HepG2 (cell line): ENCODE measurements around the gene TTC6. TPM values are rescaled to one million over a fixed set of nuclear protein-coding genes. Genes with fewer than 3 reads are reported as not detected.

Experiments used
- ATF6 ChIP-seq: sonication (generic); formaldehyde crosslinking; conservative IDR thresholded peaks from 2 replicates; pipeline ENCODE4 v1.4.0; 2020; ENCODE audit warnings: missing genetic modification reagents
- GABPA ChIP-seq, 2 experiments: IDR thresholded peaks; 2 replicates each; pipeline ENCODE4 v1.6.1; 2011 to 2016; ENCODE audit warnings: low read depth in 2 of 2, low read length in 1 of 2, missing biosample characterization in 1 of 2, missing genetic modification characterization in 1 of 2
- KLF13 ChIP-seq: sonication (generic); formaldehyde crosslinking; IDR thresholded peaks from 2 replicates; pipeline ENCODE4 v1.4.0; 2020; ENCODE audit warnings: mild to moderate bottlenecking, missing genetic modification reagents
- POLR2AphosphoS2 ChIP-seq: IDR thresholded peaks from 2 replicates; pipeline ENCODE4 v1.6.1; 2011; ENCODE audit warnings: low read depth, low read length, improper control_type of control experiment
- RAD21 ChIP-seq: fragments of 450-650 bp; formaldehyde crosslinking; IDR thresholded peaks from 2 replicates; pipeline ENCODE4 v1.5.0; 2020; ENCODE audit warnings: mild to moderate bottlenecking
- RNF219 ChIP-seq: sonication (generic); formaldehyde crosslinking; IDR thresholded peaks from 2 replicates; pipeline ENCODE4 v1.5.0; 2020; ENCODE audit warnings: mild to moderate bottlenecking, missing genetic modification reagents
- TCF12 ChIP-seq, 2 experiments: fragments of 450-650 bp in 1 of 2; sonication (generic) in 1 of 2; formaldehyde crosslinking in 1 of 2; IDR thresholded peaks; 2 replicates each; pipeline versions ENCODE4 v1.6.1 to v1.8.0; 2017 to 2022; ENCODE audit warnings: antibody characterized with exemption in 1 of 2, mild to moderate bottlenecking in 1 of 2, missing genetic modification reagents in 1 of 2, moderate library complexity in 1 of 2
- TEAD3 ChIP-seq: optimal IDR thresholded peaks from 2 replicates; pipeline ENCODE3; 2016; ENCODE audit warnings: borderline replicate concordance
- ZMAT5 ChIP-seq: sonication (generic); formaldehyde crosslinking; IDR thresholded peaks from 2 replicates; pipeline ENCODE4 v1.5.0; 2020; ENCODE audit warnings: mild to moderate bottlenecking, low read depth, missing genetic modification reagents, borderline replicate concordance
- ZMYM2 ChIP-seq: sonication (generic); formaldehyde crosslinking; IDR thresholded peaks from 2 replicates; pipeline ENCODE4 v1.8.0; 2022; ENCODE audit warnings: mild to moderate bottlenecking, missing genetic modification reagents
- ZNF142 ChIP-seq: sonication (generic); formaldehyde crosslinking; IDR thresholded peaks from 2 replicates; pipeline ENCODE4 v1.4.0; 2020; ENCODE audit warnings: missing genetic modification reagents
- ZNF570 ChIP-seq: sonication (generic); formaldehyde crosslinking; IDR thresholded peaks from 2 replicates; pipeline ENCODE4 v1.4.0; 2020; ENCODE audit warnings: mild to moderate bottlenecking, missing genetic modification reagents, borderline replicate concordance
- ZNF703 ChIP-seq: sonication (generic); formaldehyde crosslinking; IDR thresholded peaks from 2 replicates; pipeline ENCODE4 v1.5.1; 2020; ENCODE audit warnings: missing genetic modification reagents, mild to moderate bottlenecking, moderate library complexity, borderline replicate concordance
- ZNF792 ChIP-seq: IDR thresholded peaks from 2 replicates; pipeline ENCODE4 v1.6.1; 2016
- polyA plus RNA-seq, 8 experiments: library from polyadenylated mRNA; depleted of rRNA in 3 of 8; stranded (reverse) in 7 of 8; unstranded in 1 of 8; fragments of >200 nt; fragmentation: Illumina TruSeq in 4 of 8; extraction: Trizol in 4 of 8; gene quantifications; 2 replicates each; pipeline versions ENCODE4 v1.2.1 to v1.2.3, GENCODE V29; 2011 to 2016; ENCODE audit warnings: low read depth in 4 of 8, missing spikeins in 1 of 8, mixed read lengths in 1 of 8; ENCODE audit not compliant: insufficient read depth in 1 of 8
- total RNA-seq, 5 experiments: library from RNA; depleted of rRNA; stranded (reverse); fragments of >200 nt; fragmentation: Illumina TruSeq; extraction: Trizol; gene quantifications; 2 replicates each; pipeline ENCODE4 v1.2.3, GENCODE V29; 2016; ENCODE audit warnings: low read depth in 1 of 5

Gene TTC6
- total and polyA plus RNA-seq, 2 of the 13 experiments (the other 11 are each of a cell fraction or from before 2014, with no cell fraction given), result 9.3 to 27.4 TPM

- TF ChIP-seq ZNF142 (CRISPR knock-in tag) (no peak), ZNF570 (CRISPR knock-in tag) (no peak), RAD21 (no peak), POLR2AphosphoS2 (0 out of 2 replicates have a peak, but pooled peaks have one; percentile 33), ZNF703 (no peak), GABPA (IDR thresholded peaks at IDR 0.05; ENCODE audit: low read depth, low read length) (no peak), GABPA (CRISPR knock-in tag; IDR thresholded peaks at IDR 0.05; ENCODE audit: low read depth) (no peak), TEAD3 (CRISPR knock-in tag) (no peak), TCF12 (IDR thresholded peaks at IDR 0.05) (no peak), TCF12 (CRISPR knock-in tag; IDR thresholded peaks at IDR 0.05) (no peak), ZMYM2 (CRISPR knock-in tag) (no peak; the same call in 1 of the 2 replicates), KLF13 (no peak), RNF219 (CRISPR knock-in tag) (no peak), ZMAT5 (CRISPR knock-in tag) (no peak), ATF6 (CRISPR knock-in tag) (no peak), ZNF792 (CRISPR knock-in tag) (no peak)
Measured at GRCh38 chr14:37598747-37599506, 3.5 kb downstream of the TTC6 start (continued).
